HG02571 (cell line): ENCODE measurements around the gene CRTAC1.

Source experiments
- ATAC-seq: cut with Tn5 transposase; IDR thresholded peaks from one replicate; pipeline ENCODE4 v1.9.1; 2021; ENCODE audit warnings: mild to moderate bottlenecking, moderate library complexity; ENCODE audit not compliant: unreplicated experiment

The CRTAC1 gene

DNA sequence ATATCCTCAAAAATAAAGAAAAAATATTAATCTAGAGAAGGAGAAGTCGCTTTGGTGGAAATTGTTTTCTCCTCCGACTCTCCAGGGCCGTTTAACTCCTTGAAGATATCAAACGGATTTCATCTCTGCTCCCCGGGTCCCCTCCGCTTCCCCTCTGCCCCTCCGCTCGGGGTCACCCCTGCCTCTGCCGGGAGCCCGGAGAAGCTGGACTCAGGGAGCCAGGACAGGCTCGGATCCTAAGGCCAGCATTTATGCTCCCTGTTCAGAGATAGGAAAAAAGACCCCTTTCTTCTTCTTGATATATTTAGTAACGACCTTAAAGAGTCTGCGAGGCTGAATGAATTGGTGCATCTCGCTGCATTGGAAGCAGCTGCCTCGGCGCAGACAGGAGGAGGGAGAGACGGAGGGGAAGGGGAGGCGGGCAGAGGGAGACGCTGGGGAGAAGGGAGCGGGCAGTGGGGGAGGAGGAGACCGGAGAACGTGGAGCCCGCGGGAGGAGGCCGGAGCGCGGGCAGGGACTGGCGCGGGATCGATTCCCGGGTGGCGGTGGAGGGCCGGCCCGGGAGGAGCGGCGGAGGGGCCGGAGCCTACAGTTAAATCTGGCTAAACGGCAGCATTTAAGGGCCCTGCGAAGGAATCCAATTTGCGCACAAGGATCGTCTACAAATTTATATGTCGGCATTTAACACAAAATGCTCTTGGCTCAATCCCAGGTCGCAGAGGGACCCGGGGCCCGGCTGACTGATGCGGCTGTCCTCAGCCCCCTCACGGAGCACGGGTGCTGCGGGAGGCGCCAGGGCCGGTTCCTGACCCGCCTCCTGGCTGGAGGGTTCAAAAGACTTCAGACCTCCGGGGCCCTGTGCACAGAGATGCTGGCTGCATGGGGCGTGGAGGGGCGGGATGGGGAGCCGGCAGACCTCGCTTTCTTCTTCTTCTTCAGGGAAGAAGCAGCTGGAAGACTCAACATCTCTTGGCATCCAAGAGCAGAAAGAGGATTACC is 55.6 kb downstream of the CRTAC1 start:
- ATAC-seq: no peak

GRCh38 chr10:97974100-97974499 is 56.3 kb downstream of the CRTAC1 start:
- no peak for ATAC-seq

DNA sequence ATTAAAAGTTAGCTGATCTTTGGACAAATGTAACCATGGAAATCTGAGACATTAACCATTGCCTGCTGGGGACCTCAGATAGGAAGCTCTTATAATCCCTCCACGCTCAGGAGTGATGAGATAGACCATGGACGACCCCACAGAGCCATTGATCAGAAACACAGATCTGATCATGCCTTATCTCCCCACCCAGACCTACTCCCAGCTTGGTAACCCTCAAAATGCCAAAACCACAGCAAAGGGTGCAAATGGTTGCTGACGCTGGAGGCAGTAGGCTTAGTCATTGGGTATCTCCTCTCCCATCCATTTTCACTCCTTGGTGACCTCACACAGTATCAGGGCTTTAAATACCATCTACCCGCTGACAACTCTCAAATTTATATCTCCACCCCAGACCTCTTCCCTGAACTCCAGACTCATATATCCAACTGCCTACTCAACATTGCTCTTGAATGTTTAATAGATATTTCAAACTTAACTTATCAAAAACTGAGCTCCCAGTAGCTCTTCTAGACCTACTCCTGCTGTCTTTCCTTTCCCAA is 60.8 kb downstream of the CRTAC1 start:
- no peak for ATAC-seq

DNA sequence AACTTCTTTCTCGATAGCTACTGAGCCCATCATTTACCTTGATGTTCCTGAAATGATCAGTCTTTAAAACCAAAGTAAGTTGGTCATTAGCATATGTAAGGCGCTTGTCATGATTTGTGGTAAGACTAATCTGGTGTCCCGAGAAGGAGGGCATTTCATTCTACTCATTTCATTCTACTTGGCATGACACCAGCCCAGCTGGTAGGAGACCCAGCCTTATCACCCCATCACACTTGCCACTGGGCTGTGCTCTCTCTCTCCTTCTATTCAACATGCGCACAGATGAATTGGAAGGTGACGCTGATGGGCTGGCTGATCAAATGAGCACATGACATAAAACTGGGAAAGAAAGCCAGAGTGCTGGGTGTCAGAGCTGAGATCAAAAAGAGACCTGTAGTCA is 65.7 kb downstream of the CRTAC1 start:
- ATAC-seq: no peak

GRCh38 chr10:97961945-97962344 is 68.5 kb downstream of the CRTAC1 start:
- no peak for ATAC-seq

DNA sequence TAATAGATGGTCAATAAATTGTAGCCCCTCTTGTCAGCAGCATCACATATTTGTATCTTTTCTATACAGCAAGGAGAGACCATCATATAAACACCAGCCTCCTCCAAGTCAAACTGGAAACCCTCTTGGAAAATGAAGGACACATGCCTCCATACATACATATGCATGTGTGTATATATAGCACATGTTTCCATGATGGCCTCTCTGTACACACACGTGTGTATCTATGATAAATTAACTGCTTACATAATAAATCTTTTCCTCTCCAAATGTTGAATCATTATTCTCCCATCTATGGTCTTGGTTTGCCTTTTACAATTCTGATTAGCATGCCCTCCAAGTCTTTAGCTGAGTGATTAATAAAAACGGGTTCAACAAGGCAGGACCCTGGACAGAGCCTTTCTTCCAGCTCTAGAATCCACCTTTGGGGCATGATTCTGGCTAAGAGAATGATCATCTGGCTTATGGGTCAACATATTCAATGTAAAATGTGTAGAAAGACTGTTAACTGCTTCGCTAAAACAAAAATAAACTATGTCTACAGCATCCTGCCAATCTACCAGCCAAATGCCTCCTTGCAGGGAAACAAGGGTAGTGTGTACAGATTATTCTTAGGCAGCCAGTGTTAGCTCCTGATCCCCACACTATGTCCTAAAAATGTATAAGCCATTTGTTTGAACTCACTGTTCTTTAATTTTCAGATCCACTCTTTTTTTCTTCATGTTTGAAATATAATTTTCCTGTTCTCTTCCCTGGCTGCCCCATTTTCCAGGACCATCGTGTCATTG is 70.0 kb downstream of the CRTAC1 start:
- no peak for ATAC-seq

GRCh38 chr10:97949462-97949861 is 81.0 kb downstream of the CRTAC1 start:
- no peak for ATAC-seq

DNA sequence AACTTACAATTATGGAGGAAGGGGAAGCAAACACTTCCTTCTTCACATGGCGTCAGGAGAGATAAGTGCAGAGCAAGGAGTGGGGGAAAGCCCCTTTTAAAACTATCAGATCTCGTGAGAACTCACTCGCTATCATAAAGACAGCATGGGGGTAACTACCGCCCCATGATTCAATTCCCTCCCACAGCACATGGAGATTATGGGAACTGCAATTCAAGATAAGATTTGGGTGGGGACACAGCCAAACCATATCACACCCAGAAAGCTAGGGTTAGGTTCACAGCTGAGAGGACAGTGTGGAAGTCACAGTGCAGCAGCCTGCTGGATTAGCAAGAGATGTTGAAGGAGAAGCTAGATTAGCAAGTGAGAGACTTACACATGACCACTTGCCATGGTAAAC is 81.6 kb downstream of the CRTAC1 start:
- ATAC-seq: no peak

DNA sequence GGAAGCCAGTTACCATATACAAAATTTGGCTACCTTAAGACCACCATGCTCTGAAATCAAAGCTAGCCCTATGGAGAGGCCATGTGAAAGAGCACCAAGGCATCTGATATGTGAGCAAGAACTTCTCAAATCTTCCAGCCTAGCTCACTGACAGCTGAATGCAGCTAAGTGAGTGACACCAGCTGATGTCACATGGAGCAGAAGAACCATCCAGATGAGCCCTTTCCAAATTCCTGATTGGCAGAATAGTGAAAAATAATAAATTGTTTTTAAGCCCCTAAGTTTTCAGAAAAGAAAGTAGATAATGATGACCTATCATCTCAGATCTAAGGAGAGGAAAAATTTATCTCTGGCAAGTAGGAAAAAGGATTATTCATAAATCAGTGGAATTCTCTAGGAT is 85.6 kb downstream of the CRTAC1 start:
- no peak for ATAC-seq

- ATAC-seq: no peak
These were observed 87.1 kb downstream of the CRTAC1 start for GRCh38 chr10:97943294-97943693.

DNA sequence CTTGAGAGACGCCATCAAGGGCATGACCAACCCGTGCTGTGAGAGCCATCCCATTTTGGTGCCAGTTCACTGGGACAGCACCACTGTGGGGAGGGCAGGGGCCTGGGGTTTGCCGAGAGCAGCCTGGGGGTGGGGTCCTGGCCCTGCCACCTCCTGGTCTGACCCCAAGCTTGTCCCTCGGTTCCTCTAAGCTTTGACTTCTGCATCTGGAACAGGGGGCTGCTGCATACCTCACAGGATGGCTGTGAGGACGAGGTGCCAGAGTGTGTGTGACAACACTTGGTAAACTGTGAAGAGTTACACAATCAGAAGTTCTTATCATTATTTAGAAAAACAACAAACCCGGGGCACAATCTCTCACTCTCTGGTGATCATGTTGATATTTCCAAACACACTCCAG is 89.9 kb downstream of the CRTAC1 start:
- ATAC-seq: no peak

DNA sequence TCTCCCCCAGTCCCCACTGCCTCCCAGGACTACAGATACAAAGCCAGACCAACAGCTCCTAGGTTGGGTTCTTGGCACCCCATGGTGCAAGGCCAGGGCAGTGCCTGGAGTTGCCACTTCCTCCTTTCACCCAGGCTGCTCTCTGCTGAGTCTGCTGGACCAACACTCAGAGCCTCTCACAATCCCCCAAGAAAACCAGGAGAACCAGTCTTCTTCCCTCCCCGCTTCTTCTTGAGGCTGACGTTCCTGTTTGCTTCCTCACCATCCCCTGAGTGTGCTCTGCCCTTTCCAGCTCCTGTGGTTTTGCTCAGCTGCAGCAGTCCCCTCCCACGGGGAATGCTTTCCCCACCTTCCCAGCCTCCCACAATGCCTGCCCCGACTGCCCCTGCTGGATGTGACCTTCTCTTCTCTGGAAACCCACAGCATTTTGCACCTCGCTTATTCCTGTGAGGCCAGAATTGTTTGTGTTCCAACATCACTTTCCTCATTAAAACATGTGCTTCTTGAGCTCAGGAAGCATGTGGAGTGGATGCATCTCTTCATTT is 90.9 kb downstream of the CRTAC1 start:
- no peak for ATAC-seq

- ATAC-seq: no peak
These were observed 92.5 kb downstream of the CRTAC1 start for GRCh38 chr10:97937928-97938327.

GRCh38 chr10:97937054-97937453 is 93.4 kb downstream of the CRTAC1 start:
- ATAC-seq: no peak

GRCh38 chr10:97936126-97936525 is 94.3 kb downstream of the CRTAC1 start:
- ATAC-seq: no peak

DNA sequence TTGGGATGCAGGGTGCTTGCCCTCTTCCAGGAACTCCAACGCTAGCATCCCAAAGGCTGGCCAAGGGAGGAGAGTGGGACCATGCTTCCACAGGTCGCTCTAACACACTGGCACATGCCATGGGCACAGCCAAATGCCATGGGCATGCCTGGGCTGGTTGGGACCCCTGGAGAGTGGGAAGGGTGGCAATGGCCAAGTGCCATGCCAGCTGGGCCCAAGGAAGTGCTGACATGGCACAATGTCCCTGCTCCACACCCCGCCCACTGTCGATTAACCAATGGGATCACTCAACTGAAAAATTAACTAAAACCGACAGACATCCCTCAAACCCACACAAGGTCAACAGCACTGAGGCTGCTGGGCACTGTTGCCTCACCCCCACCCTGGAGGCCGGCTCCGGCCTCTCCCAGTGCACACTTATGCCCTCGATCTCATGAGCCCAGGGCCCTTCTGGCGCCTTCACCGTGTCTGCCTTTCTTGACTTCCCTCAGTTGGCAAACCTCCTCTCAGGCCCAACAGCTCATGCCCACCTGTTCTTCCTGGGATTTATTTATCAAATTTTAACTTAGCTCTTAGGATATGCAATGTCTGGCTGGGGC is 97.4 kb downstream of the CRTAC1 start:
- ATAC-seq: no peak

- ATAC-seq: no peak
These were observed 99.4 kb downstream of the CRTAC1 start for GRCh38 chr10:97931041-97931440.

- ATAC-seq: no peak
These were observed 101.5 kb downstream of the CRTAC1 start for GRCh38 chr10:97928897-97929296.

- no peak for ATAC-seq
These were observed 102.8 kb downstream of the CRTAC1 start for GRCh38 chr10:97927622-97928021.

GRCh38 chr10:97926055-97926454 is 104.4 kb downstream of the CRTAC1 start:
- ATAC-seq: no peak
